HepG2 (cell line): ENCODE measurements around the gene RUVBL1. TPM values are rescaled to one million over a fixed set of nuclear protein-coding genes. Genes with fewer than 3 reads are reported as not detected.

ENCODE experiments used
- ARHGAP35 ChIP-seq: sonication (generic); formaldehyde crosslinking; IDR thresholded peaks from 2 replicates; pipeline ENCODE4 v1.9.0; 2022; ENCODE audit warnings: mild to moderate bottlenecking, inconsistent platforms, moderate library complexity, missing genetic modification reagents, borderline replicate concordance
- polyA plus RNA-seq, 8 experiments: library from polyadenylated mRNA; depleted of rRNA in 3 of 8; stranded (reverse) in 7 of 8; unstranded in 1 of 8; fragments of >200 nt; fragmentation: Illumina TruSeq in 4 of 8; extraction: Trizol in 4 of 8; gene quantifications; 2 replicates each; pipeline versions ENCODE4 v1.2.1 to v1.2.3, GENCODE V29; 2011 to 2016; ENCODE audit warnings: low read depth in 4 of 8, missing spikeins in 1 of 8, mixed read lengths in 1 of 8; ENCODE audit not compliant: insufficient read depth in 1 of 8
- total RNA-seq, 5 experiments: library from RNA; depleted of rRNA; stranded (reverse); fragments of >200 nt; fragmentation: Illumina TruSeq; extraction: Trizol; gene quantifications; 2 replicates each; pipeline ENCODE4 v1.2.3, GENCODE V29; 2016; ENCODE audit warnings: low read depth in 1 of 5
- TF ChIP-seq, protein P1 (sequence below): sonication (generic); formaldehyde crosslinking; conservative IDR thresholded peaks from 2 replicates; pipeline ENCODE4 v1.4.0; 2020; ENCODE audit warnings: missing genetic modification reagents
- TF ChIP-seq, protein P2 (sequence below), 2 experiments: sonication (generic) in 1 of 2; formaldehyde crosslinking in 1 of 2; IDR thresholded peaks; 2 replicates each; pipeline versions ENCODE4 v1.5.1 to v1.6.1; 2011 to 2020; ENCODE audit warnings: borderline replicate concordance in 1 of 2, low read depth in 1 of 2, low read length in 1 of 2, mild to moderate bottlenecking in 1 of 2, missing genetic modification reagents in 1 of 2, moderate library complexity in 1 of 2
- TF ChIP-seq, protein P3 (sequence below): sonication (generic); formaldehyde crosslinking; IDR thresholded peaks from 2 replicates; pipeline ENCODE4 v1.4.0; 2020; ENCODE audit warnings: missing genetic modification reagents
- TF ChIP-seq, protein P4 (sequence below), 2 experiments: fragments of 450-650 bp in 1 of 2; sonication (generic) in 1 of 2; formaldehyde crosslinking in 1 of 2; IDR thresholded peaks; 2 replicates each; pipeline versions ENCODE4 v1.6.1 to v1.8.0; 2016 to 2022; ENCODE audit warnings: antibody characterized with exemption in 1 of 2, mild to moderate bottlenecking in 1 of 2, missing genetic modification reagents in 1 of 2
- TF ChIP-seq, protein P5 (sequence below): IDR thresholded peaks from 2 replicates; pipeline ENCODE4 v1.6.1; 2016; ENCODE audit warnings: missing compliant biosample characterization, missing genetic modification reagents, borderline replicate concordance

The RUVBL1 gene
- total and polyA plus RNA-seq, 2 of the 13 experiments (the other 11 are each of a cell fraction or from before 2014, with no cell fraction given) = 32.7 to 86.3 TPM

DNA sequence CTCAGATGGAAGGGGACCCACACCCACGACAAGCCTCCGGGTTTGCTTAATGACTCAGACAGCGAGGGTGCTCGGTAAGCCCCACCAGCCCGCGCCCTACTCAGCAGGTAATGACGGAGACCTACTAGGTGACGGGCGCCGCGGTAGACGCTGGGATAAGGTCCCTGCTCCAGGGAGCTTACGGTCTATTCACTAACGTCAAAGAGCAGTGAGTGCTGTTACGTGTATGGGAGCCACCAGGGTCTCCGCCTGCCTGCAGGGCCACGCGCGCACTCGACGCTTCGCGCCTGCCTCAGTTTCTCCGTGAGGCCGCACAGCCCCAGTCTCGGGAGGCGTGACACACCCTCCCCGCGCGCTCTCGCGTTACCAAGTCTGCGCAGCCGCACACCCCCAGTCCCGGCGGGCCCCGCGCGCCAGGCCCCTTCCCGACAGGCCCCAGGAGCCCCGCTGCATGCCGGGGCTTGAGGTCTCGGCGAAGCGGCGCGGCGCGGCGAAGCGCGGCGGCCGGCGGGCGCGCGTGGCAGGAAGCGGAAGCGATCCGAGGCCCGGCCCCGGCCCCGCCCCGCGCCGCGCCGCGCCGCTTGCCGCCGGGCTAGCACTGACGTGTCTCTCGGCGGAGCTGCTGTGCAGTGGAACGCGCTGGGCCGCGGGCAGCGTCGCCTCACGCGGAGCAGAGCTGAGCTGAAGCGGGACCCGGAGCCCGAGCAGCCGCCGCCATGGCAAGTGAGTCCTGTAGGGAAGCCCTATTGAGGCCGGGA is 71.6 kb downstream of the RUVBL1 start, which contains the start of gene SEC61A1 (continued):
- TF ChIP-seq, protein P1, sequence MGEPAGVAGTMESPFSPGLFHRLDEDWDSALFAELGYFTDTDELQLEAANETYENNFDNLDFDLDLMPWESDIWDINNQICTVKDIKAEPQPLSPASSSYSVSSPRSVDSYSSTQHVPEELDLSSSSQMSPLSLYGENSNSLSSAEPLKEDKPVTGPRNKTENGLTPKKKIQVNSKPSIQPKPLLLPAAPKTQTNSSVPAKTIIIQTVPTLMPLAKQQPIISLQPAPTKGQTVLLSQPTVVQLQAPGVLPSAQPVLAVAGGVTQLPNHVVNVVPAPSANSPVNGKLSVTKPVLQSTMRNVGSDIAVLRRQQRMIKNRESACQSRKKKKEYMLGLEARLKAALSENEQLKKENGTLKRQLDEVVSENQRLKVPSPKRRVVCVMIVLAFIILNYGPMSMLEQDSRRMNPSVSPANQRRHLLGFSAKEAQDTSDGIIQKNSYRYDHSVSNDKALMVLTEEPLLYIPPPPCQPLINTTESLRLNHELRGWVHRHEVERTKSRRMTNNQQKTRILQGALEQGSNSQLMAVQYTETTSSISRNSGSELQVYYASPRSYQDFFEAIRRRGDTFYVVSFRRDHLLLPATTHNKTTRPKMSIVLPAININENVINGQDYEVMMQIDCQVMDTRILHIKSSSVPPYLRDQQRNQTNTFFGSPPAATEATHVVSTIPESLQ = no peak
- TF ChIP-seq, protein P2, sequence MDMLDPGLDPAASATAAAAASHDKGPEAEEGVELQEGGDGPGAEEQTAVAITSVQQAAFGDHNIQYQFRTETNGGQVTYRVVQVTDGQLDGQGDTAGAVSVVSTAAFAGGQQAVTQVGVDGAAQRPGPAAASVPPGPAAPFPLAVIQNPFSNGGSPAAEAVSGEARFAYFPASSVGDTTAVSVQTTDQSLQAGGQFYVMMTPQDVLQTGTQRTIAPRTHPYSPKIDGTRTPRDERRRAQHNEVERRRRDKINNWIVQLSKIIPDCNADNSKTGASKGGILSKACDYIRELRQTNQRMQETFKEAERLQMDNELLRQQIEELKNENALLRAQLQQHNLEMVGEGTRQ (IDR thresholded peaks at IDR 0.05; ENCODE audit: low read depth, low read length) = no peak
- TF ChIP-seq, protein P2 (CRISPR knock-in tag; IDR thresholded peaks at IDR 0.05; ENCODE audit: borderline replicate concordance) = no peak
- TF ChIP-seq, protein P3, sequence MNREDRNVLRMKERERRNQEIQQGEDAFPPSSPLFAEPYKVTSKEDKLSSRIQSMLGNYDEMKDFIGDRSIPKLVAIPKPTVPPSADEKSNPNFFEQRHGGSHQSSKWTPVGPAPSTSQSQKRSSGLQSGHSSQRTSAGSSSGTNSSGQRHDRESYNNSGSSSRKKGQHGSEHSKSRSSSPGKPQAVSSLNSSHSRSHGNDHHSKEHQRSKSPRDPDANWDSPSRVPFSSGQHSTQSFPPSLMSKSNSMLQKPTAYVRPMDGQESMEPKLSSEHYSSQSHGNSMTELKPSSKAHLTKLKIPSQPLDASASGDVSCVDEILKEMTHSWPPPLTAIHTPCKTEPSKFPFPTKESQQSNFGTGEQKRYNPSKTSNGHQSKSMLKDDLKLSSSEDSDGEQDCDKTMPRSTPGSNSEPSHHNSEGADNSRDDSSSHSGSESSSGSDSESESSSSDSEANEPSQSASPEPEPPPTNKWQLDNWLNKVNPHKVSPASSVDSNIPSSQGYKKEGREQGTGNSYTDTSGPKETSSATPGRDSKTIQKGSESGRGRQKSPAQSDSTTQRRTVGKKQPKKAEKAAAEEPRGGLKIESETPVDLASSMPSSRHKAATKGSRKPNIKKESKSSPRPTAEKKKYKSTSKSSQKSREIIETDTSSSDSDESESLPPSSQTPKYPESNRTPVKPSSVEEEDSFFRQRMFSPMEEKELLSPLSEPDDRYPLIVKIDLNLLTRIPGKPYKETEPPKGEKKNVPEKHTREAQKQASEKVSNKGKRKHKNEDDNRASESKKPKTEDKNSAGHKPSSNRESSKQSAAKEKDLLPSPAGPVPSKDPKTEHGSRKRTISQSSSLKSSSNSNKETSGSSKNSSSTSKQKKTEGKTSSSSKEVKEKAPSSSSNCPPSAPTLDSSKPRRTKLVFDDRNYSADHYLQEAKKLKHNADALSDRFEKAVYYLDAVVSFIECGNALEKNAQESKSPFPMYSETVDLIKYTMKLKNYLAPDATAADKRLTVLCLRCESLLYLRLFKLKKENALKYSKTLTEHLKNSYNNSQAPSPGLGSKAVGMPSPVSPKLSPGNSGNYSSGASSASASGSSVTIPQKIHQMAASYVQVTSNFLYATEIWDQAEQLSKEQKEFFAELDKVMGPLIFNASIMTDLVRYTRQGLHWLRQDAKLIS (CRISPR knock-in tag) = no peak
- TF ChIP-seq, protein P4, sequence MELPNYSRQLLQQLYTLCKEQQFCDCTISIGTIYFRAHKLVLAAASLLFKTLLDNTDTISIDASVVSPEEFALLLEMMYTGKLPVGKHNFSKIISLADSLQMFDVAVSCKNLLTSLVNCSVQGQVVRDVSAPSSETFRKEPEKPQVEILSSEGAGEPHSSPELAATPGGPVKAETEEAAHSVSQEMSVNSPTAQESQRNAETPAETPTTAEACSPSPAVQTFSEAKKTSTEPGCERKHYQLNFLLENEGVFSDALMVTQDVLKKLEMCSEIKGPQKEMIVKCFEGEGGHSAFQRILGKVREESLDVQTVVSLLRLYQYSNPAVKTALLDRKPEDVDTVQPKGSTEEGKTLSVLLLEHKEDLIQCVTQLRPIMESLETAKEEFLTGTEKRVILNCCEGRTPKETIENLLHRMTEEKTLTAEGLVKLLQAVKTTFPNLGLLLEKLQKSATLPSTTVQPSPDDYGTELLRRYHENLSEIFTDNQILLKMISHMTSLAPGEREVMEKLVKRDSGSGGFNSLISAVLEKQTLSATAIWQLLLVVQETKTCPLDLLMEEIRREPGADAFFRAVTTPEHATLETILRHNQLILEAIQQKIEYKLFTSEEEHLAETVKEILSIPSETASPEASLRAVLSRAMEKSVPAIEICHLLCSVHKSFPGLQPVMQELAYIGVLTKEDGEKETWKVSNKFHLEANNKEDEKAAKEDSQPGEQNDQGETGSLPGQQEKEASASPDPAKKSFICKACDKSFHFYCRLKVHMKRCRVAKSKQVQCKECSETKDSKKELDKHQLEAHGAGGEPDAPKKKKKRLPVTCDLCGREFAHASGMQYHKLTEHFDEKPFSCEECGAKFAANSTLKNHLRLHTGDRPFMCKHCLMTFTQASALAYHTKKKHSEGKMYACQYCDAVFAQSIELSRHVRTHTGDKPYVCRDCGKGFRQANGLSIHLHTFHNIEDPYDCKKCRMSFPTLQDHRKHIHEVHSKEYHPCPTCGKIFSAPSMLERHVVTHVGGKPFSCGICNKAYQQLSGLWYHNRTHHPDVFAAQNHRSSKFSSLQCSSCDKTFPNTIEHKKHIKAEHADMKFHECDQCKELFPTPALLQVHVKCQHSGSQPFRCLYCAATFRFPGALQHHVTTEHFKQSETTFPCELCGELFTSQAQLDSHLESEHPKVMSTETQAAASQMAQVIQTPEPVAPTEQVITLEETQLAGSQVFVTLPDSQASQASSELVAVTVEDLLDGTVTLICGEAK (IDR thresholded peaks at IDR 0.05) = no peak
- TF ChIP-seq, protein P4 (CRISPR knock-in tag; IDR thresholded peaks at IDR 0.05) = peak; percentile 81
- TF ChIP-seq, protein P5, sequence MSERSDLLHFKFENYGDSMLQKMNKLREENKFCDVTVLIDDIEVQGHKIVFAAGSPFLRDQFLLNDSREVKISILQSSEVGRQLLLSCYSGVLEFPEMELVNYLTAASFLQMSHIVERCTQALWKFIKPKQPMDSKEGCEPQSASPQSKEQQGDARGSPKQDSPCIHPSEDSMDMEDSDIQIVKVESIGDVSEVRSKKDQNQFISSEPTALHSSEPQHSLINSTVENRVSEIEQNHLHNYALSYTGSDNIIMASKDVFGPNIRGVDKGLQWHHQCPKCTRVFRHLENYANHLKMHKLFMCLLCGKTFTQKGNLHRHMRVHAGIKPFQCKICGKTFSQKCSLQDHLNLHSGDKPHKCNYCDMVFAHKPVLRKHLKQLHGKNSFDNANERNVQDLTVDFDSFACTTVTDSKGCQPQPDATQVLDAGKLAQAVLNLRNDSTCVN (CRISPR knock-in tag) = 0 out of 2 replicates have a peak, but pooled peaks have one; percentile 5
- 0 out of 2 replicates have a peak, but pooled peaks have one; percentile 19 for TF ChIP-seq ARHGAP35 (CRISPR knock-in tag)
